ENCODE data around the gene ENTHD1.

GRCh38 chr22:39797528-39798147, 95.9 kb downstream of the ENTHD1 start:
- TF ChIP-seq, protein P1, sequence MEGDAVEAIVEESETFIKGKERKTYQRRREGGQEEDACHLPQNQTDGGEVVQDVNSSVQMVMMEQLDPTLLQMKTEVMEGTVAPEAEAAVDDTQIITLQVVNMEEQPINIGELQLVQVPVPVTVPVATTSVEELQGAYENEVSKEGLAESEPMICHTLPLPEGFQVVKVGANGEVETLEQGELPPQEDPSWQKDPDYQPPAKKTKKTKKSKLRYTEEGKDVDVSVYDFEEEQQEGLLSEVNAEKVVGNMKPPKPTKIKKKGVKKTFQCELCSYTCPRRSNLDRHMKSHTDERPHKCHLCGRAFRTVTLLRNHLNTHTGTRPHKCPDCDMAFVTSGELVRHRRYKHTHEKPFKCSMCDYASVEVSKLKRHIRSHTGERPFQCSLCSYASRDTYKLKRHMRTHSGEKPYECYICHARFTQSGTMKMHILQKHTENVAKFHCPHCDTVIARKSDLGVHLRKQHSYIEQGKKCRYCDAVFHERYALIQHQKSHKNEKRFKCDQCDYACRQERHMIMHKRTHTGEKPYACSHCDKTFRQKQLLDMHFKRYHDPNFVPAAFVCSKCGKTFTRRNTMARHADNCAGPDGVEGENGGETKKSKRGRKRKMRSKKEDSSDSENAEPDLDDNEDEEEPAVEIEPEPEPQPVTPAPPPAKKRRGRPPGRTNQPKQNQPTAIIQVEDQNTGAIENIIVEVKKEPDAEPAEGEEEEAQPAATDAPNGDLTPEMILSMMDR (IDR thresholded peaks at IDR 0.05; ENCODE audit: low read depth, low read length) = no peak
- TF ChIP-seq EZH2phosphoT487 (IDR thresholded peaks at IDR 0.05; ENCODE audit: low read depth) = no peak

All from OCI-LY3 (cell line).